ENCODE results near the gene DNAJA3.

DNA sequence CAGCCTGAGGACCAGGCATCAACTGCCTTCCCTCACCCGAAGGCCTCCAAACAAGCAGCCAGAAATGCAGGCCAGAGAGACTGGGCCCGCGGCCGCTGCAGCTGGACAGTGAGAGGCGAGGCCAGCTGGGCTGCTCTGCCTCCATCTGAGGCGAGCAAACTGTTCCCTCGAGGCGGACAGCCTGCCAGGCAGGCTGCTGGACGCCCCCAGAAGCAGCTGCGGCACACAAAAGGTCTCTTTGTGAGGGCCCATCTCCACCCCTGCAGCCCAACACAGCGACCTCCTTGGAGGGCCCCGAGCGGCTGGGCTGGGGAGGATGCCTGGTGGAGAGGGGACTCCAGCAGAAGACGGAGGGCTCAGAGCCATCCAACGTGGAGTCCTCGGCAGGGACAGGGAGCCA is 14.0 kb upstream of the DNAJA3 start:
- TF ChIP-seq, protein P1, sequence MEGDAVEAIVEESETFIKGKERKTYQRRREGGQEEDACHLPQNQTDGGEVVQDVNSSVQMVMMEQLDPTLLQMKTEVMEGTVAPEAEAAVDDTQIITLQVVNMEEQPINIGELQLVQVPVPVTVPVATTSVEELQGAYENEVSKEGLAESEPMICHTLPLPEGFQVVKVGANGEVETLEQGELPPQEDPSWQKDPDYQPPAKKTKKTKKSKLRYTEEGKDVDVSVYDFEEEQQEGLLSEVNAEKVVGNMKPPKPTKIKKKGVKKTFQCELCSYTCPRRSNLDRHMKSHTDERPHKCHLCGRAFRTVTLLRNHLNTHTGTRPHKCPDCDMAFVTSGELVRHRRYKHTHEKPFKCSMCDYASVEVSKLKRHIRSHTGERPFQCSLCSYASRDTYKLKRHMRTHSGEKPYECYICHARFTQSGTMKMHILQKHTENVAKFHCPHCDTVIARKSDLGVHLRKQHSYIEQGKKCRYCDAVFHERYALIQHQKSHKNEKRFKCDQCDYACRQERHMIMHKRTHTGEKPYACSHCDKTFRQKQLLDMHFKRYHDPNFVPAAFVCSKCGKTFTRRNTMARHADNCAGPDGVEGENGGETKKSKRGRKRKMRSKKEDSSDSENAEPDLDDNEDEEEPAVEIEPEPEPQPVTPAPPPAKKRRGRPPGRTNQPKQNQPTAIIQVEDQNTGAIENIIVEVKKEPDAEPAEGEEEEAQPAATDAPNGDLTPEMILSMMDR (conservative IDR thresholded peaks at IDR 0.05; ENCODE audit: low read depth, low read length): no peak
- TF ChIP-seq USF2 (IDR thresholded peaks at IDR 0.05; ENCODE audit: low read depth, low read length): no peak
